Left renal cortex interstitium (tissue), 4 donors: ENCODE results near the gene JADE2. TPM values are rescaled to one million over a fixed set of nuclear protein-coding genes. Genes with fewer than 3 reads are reported as not detected.
"Not testable (repeated sequence)": the region's sequence is repeated elsewhere in the genome, so short reads cannot be mapped to it uniquely, and the experiment has no call there.

Experiments used
- DNase-seq, 4 donors: peaks; one replicate each; pipeline ENCODE4 v3.0.0-alpha.2; 2013; ENCODE audit warnings: low read depth in 4 of 4, low spot score in 2 of 4, missing footprints in 1 of 4
- polyA plus RNA-seq, 4 donors: library from polyadenylated mRNA; unstranded; fragments of 120-200 nt; gene quantifications; one replicate each; pipeline ENCODE4 v1.2.1, GENCODE V29; 2013; ENCODE audit not compliant: insufficient read length in 4 of 4

The JADE2 gene
- polyA plus RNA-seq, result 10 to 100 TPM; 10.4 to 14.2 (median 11.7) TPM

DNA sequence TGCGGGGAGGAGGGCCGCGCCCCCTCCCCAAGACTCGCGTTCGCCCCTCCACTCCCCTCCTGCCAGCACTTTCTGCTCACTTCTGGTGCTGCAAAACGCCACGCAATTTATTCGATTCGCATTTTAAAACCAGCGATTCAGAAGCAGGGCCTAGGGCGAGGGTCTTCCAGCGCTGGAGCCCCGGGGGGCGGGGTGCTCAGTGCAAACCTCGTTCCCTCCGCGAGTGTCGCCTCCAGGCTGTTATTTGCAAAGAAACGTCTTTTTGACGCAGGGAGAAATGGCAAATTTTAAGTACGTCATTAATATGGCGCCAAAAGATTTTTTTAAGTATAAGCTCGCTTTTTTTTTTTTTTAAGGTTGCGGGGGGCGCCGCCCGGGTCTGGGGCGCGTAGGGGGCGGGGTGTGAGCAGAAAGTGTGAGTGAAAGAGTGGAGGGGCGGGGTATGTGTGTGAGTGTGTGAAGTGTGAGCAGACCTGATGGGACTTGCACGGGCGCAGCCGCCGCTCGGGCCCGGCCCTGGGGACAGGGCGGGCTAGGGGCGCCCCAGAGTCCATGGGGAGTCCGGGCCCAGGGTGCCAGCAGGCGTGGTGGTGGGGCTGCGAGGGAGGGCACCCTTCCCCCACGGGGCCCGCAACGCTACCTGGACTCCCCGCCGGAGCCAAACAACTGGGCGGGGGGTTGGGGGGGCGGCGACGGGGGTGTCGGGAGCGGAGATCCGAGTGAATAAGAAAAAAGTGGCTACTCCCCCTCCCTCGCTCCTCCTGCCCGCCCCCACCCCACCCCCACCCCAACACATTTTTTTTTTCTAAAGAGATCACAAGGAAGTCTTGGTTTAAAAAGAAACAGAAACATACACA lies at the start of gene JADE2:
TSS of gene JADE2 (plus strand) at position 845 of the 857 bp plus-strand sequence. CDS start 10,188 bp downstream, outside the sequence.
- DNase-seq, result no peak

DNA sequence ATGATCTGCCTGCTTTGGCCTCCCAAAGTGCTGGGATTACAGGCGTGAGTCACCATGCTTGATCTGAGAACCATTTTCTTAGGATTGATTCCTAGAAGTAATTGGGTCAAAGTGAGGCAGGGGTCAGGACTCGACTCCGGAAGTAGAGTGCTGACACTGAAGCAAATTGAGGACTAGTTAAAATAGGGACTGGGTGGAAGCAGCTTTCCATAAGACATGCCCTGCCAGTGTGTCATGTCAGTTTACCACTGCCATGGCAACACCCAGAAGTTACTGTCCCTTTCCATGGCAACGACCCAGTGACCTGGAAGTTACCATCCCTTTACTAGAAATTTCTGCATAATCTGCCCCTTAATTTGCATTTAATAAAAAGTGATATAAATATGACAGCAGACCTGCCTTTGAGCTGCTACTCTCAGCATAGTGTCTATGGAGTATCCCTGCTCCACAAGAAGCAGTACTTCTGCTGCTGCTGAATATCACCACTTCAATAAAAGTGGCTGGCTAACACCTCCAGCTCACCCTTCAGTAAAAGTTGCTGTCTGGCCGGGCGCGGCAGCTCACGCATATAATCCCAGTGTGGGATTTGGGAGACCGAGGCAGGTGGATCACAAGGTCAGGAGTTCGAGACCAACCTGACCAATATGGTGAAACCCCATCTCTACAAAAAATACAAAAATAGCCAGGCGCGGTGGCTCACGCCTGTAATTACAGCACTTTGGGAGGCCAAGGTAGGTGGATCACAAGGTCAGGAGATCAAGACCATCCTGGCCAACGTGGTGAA lies 47.8 kb upstream of the JADE2 start:
- no peak for DNase-seq

DNA sequence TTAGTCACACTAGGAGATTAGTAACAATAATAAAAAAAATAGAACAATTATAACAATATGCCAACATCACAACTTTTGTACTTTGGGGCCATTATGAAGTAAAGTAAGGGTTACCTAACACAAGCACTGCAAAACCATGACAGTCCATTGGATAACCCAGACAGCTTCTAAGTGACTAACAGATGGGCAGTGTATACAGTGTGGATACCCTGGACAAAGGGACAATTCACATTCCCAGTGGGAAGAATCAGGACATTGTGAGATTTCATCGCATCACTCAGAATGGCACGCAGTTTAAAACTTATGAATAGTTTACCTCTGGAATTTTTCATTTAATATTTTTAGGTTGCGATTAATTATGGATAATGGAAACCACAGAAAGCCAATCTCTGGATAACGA lies 45.6 kb upstream of the JADE2 start:
- DNase-seq, result no peak

DNA sequence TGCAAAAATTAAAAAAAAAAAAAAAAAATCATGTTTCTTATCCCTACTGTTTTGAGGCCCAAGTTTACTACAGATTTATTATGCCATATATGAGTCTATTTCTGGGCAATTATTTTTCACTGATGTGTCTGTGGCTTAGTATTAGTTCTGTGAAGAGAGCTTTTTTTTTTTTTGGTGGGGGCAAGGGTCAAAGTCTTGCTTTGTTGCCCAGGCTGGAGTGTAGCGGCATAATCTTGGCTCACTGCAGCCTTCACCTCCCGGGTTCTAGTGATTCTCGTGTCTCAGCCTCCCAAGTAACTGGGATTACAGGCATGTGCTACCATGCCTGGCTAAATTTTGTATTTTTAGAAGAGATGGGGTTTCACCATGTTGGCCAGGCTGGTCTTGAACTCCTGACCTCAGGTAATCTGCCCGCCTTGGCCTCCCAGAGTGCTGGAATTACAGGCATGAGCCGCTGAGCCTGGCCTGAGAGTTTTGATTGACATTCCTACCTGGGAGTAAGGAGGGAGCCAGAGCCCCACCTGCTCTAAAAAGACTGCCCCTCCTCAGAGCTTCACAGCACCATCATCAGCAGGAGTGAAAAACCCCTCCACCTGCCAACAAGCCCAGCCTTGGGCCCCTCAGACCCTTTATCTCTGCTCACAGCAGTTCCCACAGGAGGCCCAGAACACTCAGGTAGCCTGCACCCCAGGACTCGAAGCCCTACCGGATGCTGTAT lies 36.1 kb upstream of the JADE2 start:
- DNase-seq, result no peak

DNA sequence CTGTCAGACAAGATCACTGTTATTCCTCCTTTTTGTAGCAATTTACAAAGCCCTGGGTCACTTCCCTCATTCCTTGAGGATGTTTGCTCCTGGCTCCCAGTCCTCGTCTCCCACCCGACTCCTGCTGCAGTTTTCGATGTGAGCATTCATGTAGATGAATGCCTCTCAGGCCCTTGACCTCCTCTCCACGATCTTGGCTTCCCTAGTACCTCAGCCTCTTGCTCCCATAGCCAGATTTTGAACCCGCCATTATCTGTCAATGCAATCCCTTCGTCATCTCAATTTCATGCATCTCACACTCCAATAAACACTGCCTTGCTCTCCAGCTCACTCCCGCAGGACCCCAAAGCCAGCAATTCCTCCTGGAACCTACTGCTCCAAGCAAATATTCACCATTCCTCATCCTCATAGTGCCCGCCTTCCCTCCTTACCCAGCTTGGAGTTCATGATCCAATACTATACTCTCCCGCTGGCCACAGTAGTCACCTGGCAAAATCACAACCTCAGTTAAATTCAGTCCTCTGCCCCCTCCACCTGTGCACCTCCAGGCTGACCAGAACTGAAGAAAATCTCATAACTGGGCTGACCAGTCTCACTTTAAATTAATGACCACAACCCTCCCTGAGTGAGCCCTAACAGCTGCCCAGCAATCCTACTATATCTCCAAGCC lies 35.1 kb upstream of the JADE2 start:
- no peak for DNase-seq

DNA sequence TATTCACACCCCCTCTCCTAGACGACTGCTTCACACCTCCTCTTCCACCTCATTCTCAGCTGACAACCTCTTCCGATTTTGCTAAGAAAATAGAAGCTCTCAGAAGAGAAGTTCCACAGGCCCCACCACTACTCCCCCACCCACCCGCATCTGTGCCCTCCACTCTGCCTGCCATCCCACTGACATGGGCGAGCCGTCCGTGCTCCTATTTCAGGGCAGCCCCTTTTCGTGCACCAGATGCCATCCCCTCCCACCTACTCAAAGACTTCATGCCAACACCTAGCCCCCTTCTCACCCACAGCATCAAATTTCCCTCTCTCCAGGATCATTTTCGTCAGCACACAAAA lies 34.6 kb upstream of the JADE2 start:
- DNase-seq, result no peak

DNA sequence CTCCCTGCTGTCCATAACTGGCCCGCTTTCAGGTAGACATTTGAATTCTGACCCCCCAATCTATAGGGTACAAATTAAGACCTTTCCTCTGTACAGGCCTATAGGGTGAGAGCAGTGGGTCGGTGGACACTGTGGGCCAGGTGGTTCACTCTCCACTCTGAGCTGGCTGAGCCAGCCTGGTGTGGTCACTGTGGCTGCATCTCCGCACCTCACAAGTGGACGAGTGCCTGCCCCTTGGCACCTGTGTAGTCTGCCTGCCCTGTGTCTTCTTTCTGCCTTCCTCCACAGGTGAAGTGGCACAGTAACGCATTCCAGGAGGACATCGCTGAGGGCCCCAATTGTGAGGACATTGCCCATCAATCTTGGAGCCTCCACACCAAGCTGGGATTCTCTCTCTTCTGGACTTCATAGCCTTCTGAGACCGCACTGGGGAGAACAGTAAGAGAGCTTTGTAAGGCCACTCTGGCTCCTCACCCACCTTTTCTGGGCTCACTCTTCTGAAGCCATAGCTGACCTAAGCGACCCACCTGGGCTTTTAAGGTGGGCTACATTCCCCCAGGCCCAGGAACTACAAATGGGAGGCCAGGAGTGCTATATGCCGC lies 33.5 kb upstream of the JADE2 start:
- no peak for DNase-seq

DNA sequence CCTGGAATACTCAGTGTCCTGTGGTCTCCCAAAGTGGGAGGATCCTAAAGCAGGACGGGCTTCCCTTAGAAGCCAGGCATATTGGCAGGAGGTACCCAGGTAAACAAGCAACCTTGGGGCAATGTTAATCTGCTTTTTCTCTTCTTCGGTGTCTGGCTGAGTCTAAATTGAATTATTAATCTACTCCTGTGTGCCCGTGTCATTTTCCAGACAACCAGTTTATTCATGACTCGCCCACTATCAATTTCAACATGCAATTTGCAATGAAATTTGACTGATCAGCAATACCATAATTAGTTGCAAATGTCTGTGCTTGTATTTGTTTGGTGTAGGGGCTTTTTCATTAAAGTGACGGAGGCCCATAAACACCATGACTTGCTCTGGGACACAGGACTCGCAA lies 32.9 kb upstream of the JADE2 start:
- DNase-seq, result no peak

DNA sequence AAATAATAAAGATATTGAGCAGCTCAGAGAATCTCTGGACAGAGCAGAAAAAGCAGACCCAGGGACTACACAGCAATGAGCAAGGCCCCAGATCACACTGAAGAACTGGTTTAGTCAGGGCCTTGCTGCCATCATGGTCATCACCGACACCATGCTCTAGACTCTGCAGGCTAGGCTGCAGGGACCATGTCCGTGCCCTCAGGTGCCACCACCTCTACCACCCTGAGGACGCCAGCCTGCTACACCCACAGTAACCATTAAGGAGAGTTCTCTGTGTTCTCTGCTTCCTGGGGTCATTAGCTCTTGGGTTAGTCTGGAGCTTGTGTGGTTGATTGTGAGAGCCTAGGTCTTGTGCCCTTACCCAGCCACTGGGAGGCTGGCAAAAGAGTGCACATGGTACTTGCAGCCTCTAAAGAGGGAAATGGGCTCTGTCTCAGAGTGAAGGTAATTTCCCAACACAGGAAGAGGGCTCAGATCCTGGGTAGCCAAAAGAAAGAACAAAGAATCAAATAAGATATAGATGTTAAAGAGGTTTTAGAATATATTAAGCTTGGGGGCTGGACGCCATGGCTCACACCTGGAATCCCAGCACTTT lies 31.9 kb upstream of the JADE2 start:
- DNase-seq, result no peak

DNA sequence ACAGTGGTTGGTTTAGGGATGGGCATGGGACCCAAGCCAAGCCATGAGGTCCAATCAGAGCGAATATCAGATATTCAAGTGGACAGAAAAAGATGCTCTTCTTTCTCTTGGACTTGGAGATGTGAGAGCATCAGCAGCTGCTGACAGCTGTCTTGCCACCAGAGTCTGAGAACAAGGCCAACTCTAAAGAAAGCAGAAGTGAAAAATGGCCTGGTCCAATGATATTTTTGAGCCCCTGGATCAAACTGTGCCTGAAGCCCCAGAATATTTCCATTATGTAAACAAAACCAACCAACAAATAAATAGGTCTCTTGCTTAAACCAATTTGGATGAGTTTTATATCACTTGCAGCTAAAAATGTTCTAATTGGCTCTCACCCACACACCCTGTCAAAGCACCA lies 30.7 kb upstream of the JADE2 start:
- DNase-seq, result no peak

DNA sequence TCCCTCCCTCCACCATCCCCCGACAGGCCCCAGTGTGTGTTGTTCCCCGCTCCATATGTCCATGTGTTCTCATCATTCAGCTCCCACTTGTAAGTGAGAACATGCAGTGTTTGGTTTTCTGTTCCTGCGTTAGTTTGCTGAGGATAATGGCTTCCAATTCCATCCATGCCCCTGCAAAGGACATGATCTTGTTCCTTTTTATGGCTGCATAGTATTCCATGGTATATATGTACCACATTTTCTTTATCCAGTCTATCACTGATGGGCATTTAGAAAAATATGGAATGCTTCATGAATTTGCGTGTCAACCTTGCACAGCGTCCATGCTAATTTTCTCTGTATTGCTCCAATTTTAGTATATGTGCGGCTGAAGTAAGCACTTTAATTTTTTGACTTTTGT lies 25.6 kb upstream of the JADE2 start:
- DNase-seq, result not testable (repeated sequence)

DNA sequence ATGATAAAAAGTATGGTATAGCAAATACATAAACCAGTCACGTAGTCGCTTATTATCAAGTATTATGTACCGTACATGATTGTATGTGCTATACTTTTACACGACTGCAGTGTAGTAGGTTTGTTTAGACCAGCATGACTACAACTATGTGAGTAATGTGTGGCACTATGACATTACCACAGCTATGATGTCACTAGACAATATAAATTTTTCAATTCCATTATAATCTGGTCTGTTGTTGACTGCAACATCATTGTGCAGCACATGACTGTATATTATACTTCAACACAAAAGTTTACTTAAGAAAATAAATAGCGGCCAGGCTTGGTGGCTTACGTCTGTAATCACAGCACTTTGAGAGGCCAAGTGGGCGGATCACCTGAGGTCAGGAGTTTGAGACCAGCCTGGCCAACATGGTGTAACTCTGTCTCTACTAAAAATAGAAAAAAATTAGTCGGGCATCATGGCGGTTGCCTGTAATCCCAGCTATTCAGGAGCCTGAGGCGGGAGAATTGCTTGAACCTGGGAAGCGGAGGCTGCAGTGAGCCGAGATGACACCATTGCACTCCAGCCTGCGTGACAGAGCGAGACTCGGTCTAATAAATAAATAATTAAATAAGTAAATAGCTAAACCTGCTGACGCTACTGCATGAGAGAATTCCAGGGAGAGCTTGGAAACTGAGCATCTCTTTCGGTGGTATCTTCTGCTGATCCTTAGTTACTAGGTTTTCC lies 24.6 kb upstream of the JADE2 start:
- DNase-seq, result no peak

DNA sequence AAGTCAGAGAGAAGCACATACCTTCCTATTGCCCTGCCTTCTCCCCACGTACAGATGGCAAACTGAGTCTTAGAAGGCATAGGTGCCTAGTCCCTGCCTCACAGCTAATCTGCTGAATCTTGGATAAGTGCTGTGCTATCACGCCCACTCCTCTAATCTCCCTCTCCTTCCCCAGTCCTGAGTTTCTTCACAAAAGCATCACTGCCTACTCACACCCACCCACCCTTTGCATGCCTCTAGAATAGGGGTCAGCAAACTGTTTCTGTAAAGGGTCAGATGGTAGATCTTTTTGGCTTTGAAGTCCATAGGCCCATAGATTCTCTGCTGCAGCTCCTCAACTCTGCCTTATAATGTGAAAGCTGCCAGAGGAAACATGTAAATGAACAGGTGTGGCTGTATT lies 23.2 kb upstream of the JADE2 start:
- no peak for DNase-seq

DNA sequence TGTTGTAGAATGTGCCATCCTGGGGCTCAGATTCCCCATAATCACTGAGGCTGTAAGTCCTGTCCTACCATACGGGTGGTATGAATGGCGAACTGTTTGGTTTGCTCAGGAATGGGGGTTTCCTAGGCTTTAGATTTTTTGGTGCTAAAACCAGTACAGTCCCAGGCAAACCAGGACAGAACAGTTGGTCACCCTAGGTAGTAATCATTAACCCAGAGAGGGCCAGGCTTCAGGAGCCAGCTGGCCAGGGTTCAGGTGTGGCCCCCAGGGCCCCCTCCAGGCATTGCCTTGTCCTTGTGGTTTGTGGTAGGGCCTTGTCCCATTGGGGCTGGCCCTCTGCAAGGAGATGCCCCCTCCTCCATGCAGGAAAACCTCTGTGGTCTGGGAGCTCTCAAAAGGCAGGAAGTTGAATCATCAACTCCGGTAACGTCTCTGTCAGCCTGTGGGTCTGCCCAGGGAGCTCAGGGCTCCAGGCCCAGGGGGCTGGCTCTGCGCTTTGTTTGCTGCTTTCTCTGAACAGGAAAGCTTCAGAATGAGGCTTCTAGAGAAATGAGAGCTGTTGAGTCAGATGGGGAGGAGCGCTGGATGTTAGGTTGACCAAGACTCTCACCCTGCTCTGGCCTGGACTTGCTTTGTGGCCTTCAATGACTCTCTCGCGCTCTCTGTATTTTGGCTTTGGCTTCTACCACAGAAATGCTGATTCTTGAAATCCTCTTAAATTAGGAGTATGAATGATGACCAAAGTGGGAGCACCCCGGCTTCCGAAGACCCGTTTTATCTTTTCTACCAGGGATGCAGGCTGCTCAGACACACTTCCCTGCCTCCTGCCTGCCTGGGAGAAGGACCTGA lies 22.2 kb upstream of the JADE2 start:
- no peak for DNase-seq

DNA sequence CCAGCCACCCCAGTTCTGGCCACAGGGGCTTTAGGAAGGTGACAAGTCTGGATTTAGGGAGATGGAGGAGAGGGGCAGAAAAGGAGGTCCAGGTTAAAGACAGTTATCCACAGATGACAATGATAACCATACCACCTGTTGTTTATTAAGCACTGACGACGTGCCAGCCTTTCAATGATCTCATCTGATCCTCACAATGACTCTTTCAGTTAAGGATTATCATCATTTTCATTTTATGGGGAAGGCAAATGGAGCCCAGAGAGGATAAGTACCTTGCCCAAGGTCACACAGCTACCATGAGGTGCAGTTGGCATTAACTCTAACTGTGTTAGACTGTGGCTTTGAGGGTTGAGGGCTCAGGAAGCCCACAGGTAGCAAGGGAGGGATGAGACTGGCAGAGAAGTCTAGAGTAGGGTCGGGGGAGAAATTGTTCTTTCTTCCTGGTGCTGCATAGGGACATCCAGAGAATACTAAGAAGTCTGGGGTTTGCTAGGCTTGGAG lies 21.5 kb upstream of the JADE2 start:
- DNase-seq, result no peak

DNA sequence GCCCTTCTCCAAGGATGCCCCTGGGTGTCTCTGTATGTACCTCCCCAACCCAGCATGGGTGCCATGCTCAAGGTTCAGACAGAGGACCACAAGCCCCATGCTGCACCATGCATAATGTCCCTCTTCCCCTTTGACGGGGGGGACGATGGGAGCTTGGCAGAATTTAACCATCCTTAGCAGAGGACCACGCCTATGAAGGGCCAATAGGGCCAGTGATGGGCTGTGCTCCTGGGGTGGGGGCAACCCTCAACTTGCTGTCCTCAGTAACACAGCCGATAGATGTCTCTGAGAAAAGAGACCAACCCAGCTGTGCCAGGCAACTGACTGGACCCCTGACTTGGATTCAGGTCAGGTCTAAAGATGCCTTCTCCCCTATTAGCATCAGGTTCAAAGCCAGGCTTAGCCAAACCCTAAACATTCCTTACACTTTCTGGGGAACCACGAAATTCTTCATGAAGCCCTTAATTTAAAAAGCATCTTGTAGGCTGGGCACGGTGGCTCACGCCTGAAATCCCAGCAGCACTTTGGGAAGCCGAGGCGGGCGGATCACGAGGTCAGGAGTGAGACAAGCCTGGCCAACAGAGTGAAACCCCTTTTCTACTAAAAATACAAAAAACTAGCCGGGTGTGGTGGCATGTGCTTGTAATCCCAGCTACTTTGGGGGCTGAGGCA lies 20.7 kb upstream of the JADE2 start:
- no peak for DNase-seq
